WERI-Rb-1 (cell line): ENCODE measurements around the gene PRDM12.

Experiments
- DNase-seq: peaks from one replicate; pipeline ENCODE4 v3.0.0-alpha.2; 2020
- H3K27ac ChIP-seq: fragments of 250-450 bp; sonication (Bioruptor Pico); 2 replicates; pipeline ENCODE4 v1.5.1; 2020; ENCODE audit warnings: mild to moderate bottlenecking, moderate library complexity
- H3K27me3 ChIP-seq: fragments of 250-450 bp; sonication (Bioruptor Pico); 2 replicates; pipeline ENCODE4 v1.5.1; 2021; ENCODE audit warnings: mild to moderate bottlenecking, low read depth, moderate library complexity; ENCODE audit not compliant: insufficient read depth, severe bottlenecking
- H3K36me3 ChIP-seq: fragments of 250-450 bp; sonication (Bioruptor Pico); 2 replicates; pipeline ENCODE4 v1.5.1; 2020; ENCODE audit warnings: mild to moderate bottlenecking, moderate library complexity
- H3K4me3 ChIP-seq: 2 replicates; pipeline ENCODE4 v1.5.1; 2011; ENCODE audit warnings: low read depth, mild to moderate bottlenecking, control low read depth, low read length
- H3K9me3 ChIP-seq: fragments of 250-450 bp; sonication (Bioruptor Pico); 2 replicates; pipeline ENCODE4 v1.5.1; 2021; ENCODE audit warnings: mild to moderate bottlenecking, moderate library complexity; ENCODE audit not compliant: severe bottlenecking
- TF ChIP-seq, protein P1 (sequence below): IDR thresholded peaks from 2 replicates; pipeline ENCODE4 v1.5.1; 2011; ENCODE audit warnings: low read depth, mild to moderate bottlenecking, control low read depth, inconsistent platforms, low read length

The PRDM12 gene

GRCh38 chr9:130732136-130732535 is 67.7 kb downstream of the PRDM12 start:
- H3K27ac ChIP-seq = no peak overlapping the region
- TF ChIP-seq, protein P1, sequence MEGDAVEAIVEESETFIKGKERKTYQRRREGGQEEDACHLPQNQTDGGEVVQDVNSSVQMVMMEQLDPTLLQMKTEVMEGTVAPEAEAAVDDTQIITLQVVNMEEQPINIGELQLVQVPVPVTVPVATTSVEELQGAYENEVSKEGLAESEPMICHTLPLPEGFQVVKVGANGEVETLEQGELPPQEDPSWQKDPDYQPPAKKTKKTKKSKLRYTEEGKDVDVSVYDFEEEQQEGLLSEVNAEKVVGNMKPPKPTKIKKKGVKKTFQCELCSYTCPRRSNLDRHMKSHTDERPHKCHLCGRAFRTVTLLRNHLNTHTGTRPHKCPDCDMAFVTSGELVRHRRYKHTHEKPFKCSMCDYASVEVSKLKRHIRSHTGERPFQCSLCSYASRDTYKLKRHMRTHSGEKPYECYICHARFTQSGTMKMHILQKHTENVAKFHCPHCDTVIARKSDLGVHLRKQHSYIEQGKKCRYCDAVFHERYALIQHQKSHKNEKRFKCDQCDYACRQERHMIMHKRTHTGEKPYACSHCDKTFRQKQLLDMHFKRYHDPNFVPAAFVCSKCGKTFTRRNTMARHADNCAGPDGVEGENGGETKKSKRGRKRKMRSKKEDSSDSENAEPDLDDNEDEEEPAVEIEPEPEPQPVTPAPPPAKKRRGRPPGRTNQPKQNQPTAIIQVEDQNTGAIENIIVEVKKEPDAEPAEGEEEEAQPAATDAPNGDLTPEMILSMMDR = no peak

More at GRCh38 chr9:130732136-130732535, 67.7 kb downstream of the PRDM12 start:
- Histone ChIP-seq H3K9me3 (no peaks in the 10 kb centered on the region), H3K36me3 (no peaks in the 10 kb centered on the region), H3K4me3 (no peak overlapping the region), H3K27me3 (no peaks in the 10 kb centered on the region)
- no peak for DNase-seq
